ENCODE results near the gene FAM9A. TPM values are rescaled to one million over a fixed set of nuclear protein-coding genes. Genes with fewer than 3 reads are reported as not detected.

The FAM9A gene
- total and polyA plus RNA-seq, 2 of the 13 experiments (the other 11 are each of a cell fraction or from before 2014, with no cell fraction given): not detected

GRCh38 chrX:8773117-8773516, 28.1 kb downstream of the FAM9A start:
- in situ Hi-C loops (cut with HindIII; ENCODE audit: extremely low pct_ligation_motif_present, low pct_unique_long_range_greater_than_20kb): no loop called here
- no peak for ATAC-seq
- FAIRE-seq: no peak
- ChIA-PET CTCF (ENCODE audit: low intra/inter-chr PET ratio, low total read pairs) (no interaction called here), POLR2A (no interaction called here)
- Histone ChIP-seq H4K20me1 (ENCODE audit: insufficient read depth, low read length) (no peaks in the 10 kb centered on the region), H3K36me3 (replicated peaks in 1 of 2; ENCODE audit: control insufficient read depth in 1 of 2, insufficient read depth in 2 of 2, low read length in 2 of 2) (no peaks in the 10 kb centered on the region), H3K79me2 (ENCODE audit: insufficient read depth, low read length) (no peaks in the 10 kb centered on the region), H2AFZ (ENCODE audit: low read length) (no peak overlapping the region), H3K4me3 (replicated peaks in 1 of 3; ENCODE audit: insufficient read depth in 1 of 3, low read depth in 2 of 3, low read length in 3 of 3) (no peak overlapping the region), H3K9me3 (ENCODE audit: low read length) (no peaks in the 10 kb centered on the region), H3K4me2 (ENCODE audit: low read depth, low read length) (no peak overlapping the region), H3K9ac (ENCODE audit: insufficient read depth, low read depth, low read length) (no peak overlapping the region), H3K4me1 (ENCODE audit: insufficient read depth, low read length) (no peaks in the 10 kb centered on the region), H3K27me3 (ENCODE audit: control insufficient read depth in 1 of 2, insufficient read depth in 2 of 2, low read length in 2 of 2) (no peaks in the 10 kb centered on the region), H3K27ac (ENCODE audit: extremely low read length, insufficient read depth, low read length) (no peak overlapping the region)
- no TSS peak for BruUV-seq (replicated peaks)
- no peak for DNase-seq (ENCODE audit: low spot score)
- TF ChIP-seq ZNF275 (CRISPR knock-in tag; IDR thresholded peaks at IDR 0.05; ENCODE audit: borderline replicate concordance) (no peak), CCDC6 (CRISPR knock-in tag; IDR thresholded peaks at IDR 0.05) (no peak), GABPB1 (CRISPR knock-in tag; IDR thresholded peaks at IDR 0.05) (no peak)
- intact Hi-C loops (cut with micrococcal nuclease; ENCODE audit: unreplicated experiment): no loop called here
- WGBS (ENCODE audit: low lambda C conversion rate): 10% methylated on average over 2 of the region's 5 CpGs

- Histone ChIP-seq H3K4me1 (ENCODE audit: insufficient read depth, low read length) (no peaks in the 10 kb centered on the region), H3K9me3 (ENCODE audit: low read length) (no peaks in the 10 kb centered on the region), H3K79me2 (ENCODE audit: insufficient read depth, low read length) (no peaks in the 10 kb centered on the region), H4K20me1 (ENCODE audit: insufficient read depth, low read length) (no peaks in the 10 kb centered on the region), H3K9ac (ENCODE audit: insufficient read depth, low read depth, low read length) (no peak overlapping the region), H3K36me3 (replicated peaks in 1 of 2; ENCODE audit: control insufficient read depth in 1 of 2, insufficient read depth in 2 of 2, low read length in 2 of 2) (no peaks in the 10 kb centered on the region), H3K4me2 (ENCODE audit: low read depth, low read length) (no peak overlapping the region), H3K27ac (ENCODE audit: extremely low read length, insufficient read depth, low read length) (no peak overlapping the region), H3K27me3 (ENCODE audit: control insufficient read depth in 1 of 2, insufficient read depth in 2 of 2, low read length in 2 of 2) (no peaks in the 10 kb centered on the region), H3K4me3 (replicated peaks in 1 of 3; ENCODE audit: insufficient read depth in 1 of 3, low read depth in 2 of 3, low read length in 3 of 3) (no peak overlapping the region), H2AFZ (ENCODE audit: low read length) (no peak overlapping the region)
- FAIRE-seq (no peak), DNase-seq (ENCODE audit: low spot score) (no peak), ATAC-seq (no peak)
- intact Hi-C loops (cut with micrococcal nuclease; ENCODE audit: unreplicated experiment): no loop called here
- WGBS (ENCODE audit: low lambda C conversion rate): 0% methylated on average over 1 of the region's 2 CpGs
- ChIA-PET CTCF (ENCODE audit: low intra/inter-chr PET ratio, low total read pairs) (no interaction called here), POLR2A (no interaction called here)
- no TSS peak for BruUV-seq (replicated peaks)
- in situ Hi-C loops (cut with HindIII; ENCODE audit: extremely low pct_ligation_motif_present, low pct_unique_long_range_greater_than_20kb): no loop called here
- TF ChIP-seq NFKB2 (CRISPR knock-in tag; IDR thresholded peaks at IDR 0.05; ENCODE audit: borderline replicate concordance) (no peak), ZNF780A (CRISPR knock-in tag; IDR thresholded peaks at IDR 0.05) (no peak), ZBTB26 (CRISPR knock-in tag; IDR thresholded peaks at IDR 0.05; ENCODE audit: borderline replicate concordance) (no peak), GRHL1 (CRISPR knock-in tag; conservative IDR thresholded peaks at IDR 0.05) (no peak), ZFP1 (CRISPR knock-in tag; IDR thresholded peaks at IDR 0.05) (no peak), YEATS2 (CRISPR knock-in tag; IDR thresholded peaks at IDR 0.05; ENCODE audit: borderline replicate concordance) (no peak), CSRNP1 (CRISPR knock-in tag; IDR thresholded peaks at IDR 0.05) (no peak)
Observed at GRCh38 chrX:8760021-8760420, 41.2 kb downstream of the FAM9A start.

All from HepG2 (cell line).